Gastrocnemius medialis (tissue), 4 donors: ENCODE results near the gene MYBPH. TPM values are rescaled to one million over a fixed set of nuclear protein-coding genes. Genes with fewer than 3 reads are reported as not detected.

Experiments used
- ATAC-seq, 2 donors: fragments of 150-250 bp; one replicate each; pipeline ENCODE4 v1.9.1; 2016
- DNase-seq, 2 donors: peaks; one replicate each; pipeline ENCODE4 v3.0.0-alpha.2; 2019
- H3K27ac ChIP-seq, 4 donors: fragments of 200-600 bp; sonication (generic); 1 replicate in 1 of 4; 2 replicates in 3 of 4; pipeline ENCODE4 v1.5.1; 2016 to 2018; ENCODE audit warnings: mild to moderate bottlenecking in 2 of 4, moderate library complexity in 1 of 4
- H3K27me3 ChIP-seq, 3 donors: fragments of 200-600 bp; sonication (generic) in 2 of 3; 1 replicate in 1 of 3; 2 replicates in 2 of 3; pipeline versions ENCODE4 v1.5.1 to v1.6.0; 2016 to 2019; ENCODE audit warnings: mild to moderate bottlenecking in 1 of 3, moderate library complexity in 1 of 3
- H3K36me3 ChIP-seq, 2 donors: fragments of 200-600 bp; sonication (generic) in 1 of 2; one replicate each; pipeline ENCODE4 v1.5.1; 2017 to 2018
- H3K4me1 ChIP-seq, 2 donors: fragments of 200-600 bp; sonication (generic) in 1 of 2; one replicate each; pipeline ENCODE4 v1.5.1; 2016 to 2017; ENCODE audit warnings: mild to moderate bottlenecking in 2 of 2
- H3K4me3 ChIP-seq, 4 donors: fragments of 200-600 bp; sonication (generic) in 3 of 4; 1 replicate in 1 of 4; 2 replicates in 3 of 4; pipeline ENCODE4 v1.5.1; 2016 to 2019; ENCODE audit warnings: mild to moderate bottlenecking in 2 of 4
- H3K9me3 ChIP-seq, 3 donors: fragments of 200-600 bp; sonication (generic) in 2 of 3; 1 replicate in 1 of 3; 2 replicates in 2 of 3; pipeline ENCODE4 v1.5.1; 2016 to 2019
- CTCF ChIP-seq, 5 experiments: fragments of 450-650 bp in 3 of 5; fragments of 200-600 bp in 2 of 5; sonication (generic) in 2 of 5; IDR thresholded peaks in 4 of 5; conservative IDR thresholded peaks in 1 of 5; 1 replicate in 4 of 5; 2 replicates in 1 of 5; pipeline ENCODE4 v1.5.1; 2016 to 2019; ENCODE audit warnings: antibody characterized with exemption in 5 of 5, mild to moderate bottlenecking in 3 of 5, moderate library complexity in 3 of 5
- POLR2A ChIP-seq, 2 donors: fragments of 450-650 bp; IDR thresholded peaks; one replicate each; pipeline ENCODE4 v1.6.1; 2017; ENCODE audit warnings: antibody characterized with exemption in 2 of 2, mild to moderate bottlenecking in 2 of 2, moderate library complexity in 2 of 2
- in situ Hi-C, 4 donors: fragments of 200-750 bp; cut with MboI; loops; one replicate each; pipeline versions ENCODE4 v1.15.0 to v1.8.0; 2017; ENCODE audit warnings: low sequenced_read_pairs in 4 of 4
- intact Hi-C: fragments of 100-400 bp; cut with DNase I; formaldehyde crosslinking; loops from one replicate; pipeline ENCODE4 v1.15.1; 2023; ENCODE audit warnings: low total_unique reads
- total RNA-seq, 4 donors: library from RNA; depleted of rRNA; stranded (reverse); fragments of >200 nt; gene quantifications; one replicate each; pipeline versions ENCODE4 v1.1.0 to v1.2.3, GENCODE V29; 2016

The MYBPH gene
- total RNA-seq, 4 donors from 2014 or later, result 7.4 to 260 (median 45.5) TPM

- H3K9me3 ChIP-seq, result no peaks in the 10 kb centered on the region
- ATAC-seq (no peak), DNase-seq (peak; percentile 54 to 70)
- in situ Hi-C loops (loop anchor here in 1 of 4 donors (10.0 kb wide), 1 partner anchor 141 kb away; no protein-coding TSS in a partner anchor), intact Hi-C loops (no loop called here)
- no peaks in the 10 kb centered on the region for H3K36me3 ChIP-seq
- peaks cover 35 to 62% of the 10 kb centered on the region in 2 donors for H3K4me1 ChIP-seq
- H3K4me3 ChIP-seq, result peak overlapping the region in 1 of 4 donors; percentile 23
- TF ChIP-seq CTCF (IDR thresholded peaks at IDR 0.05 in 4 of 5, conservative IDR thresholded peaks at IDR 0.05 in 1 of 5) (no peak), POLR2A (IDR thresholded peaks at IDR 0.05) (peak in 1 of 2 donors; percentile 11)
- H3K27ac ChIP-seq, result peak overlapping the region in 3 of 4 donors; percentile 35 to 92 (median 88)
- no peaks in the 10 kb centered on the region for H3K27me3 ChIP-seq
These were observed 208 bp upstream of the MYBPH start for GRCh38 chr1:203175827-203176241.

GRCh38 chr1:203174324-203174985, 1.2 kb downstream of the MYBPH start:
- TF ChIP-seq POLR2A (IDR thresholded peaks at IDR 0.05) (no peak), CTCF (IDR thresholded peaks at IDR 0.05 in 4 of 5, conservative IDR thresholded peaks at IDR 0.05 in 1 of 5) (no peak)
- peaks cover 35 to 62% of the 10 kb centered on the region in 2 donors for H3K4me1 ChIP-seq
- peak overlapping the region in 3 of 4 donors; percentile 88 to 92 (median 88) for H3K27ac ChIP-seq
- H3K9me3 ChIP-seq, result no peaks in the 10 kb centered on the region
- H3K27me3 ChIP-seq, result no peaks in the 10 kb centered on the region
- intact Hi-C loops (no loop called here), in situ Hi-C loops (loop anchor here in 2 of 4 donors (5.0 to 10.0 kb wide), 2 partner anchors 137 to 140 kb away; no protein-coding TSS in a partner anchor)
- DNase-seq, result no peak
- ATAC-seq, result no peak
- H3K36me3 ChIP-seq, result no peaks in the 10 kb centered on the region
- peak overlapping the region in 1 of 4 donors; percentile 23 for H3K4me3 ChIP-seq

GRCh38 chr1:203173566-203173965, 2.1 kb downstream of the MYBPH start:
- Histone ChIP-seq H3K9me3 (no peaks in the 10 kb centered on the region), H3K27me3 (no peaks in the 10 kb centered on the region), H3K36me3 (no peaks in the 10 kb centered on the region), H3K27ac (peak overlapping the region; percentile 88 to 92 (median 88)), H3K4me3 (peak overlapping the region in 1 of 4 donors; percentile 23), H3K4me1 (peaks cover 35 to 60% of the 10 kb centered on the region in 2 donors)
- intact Hi-C loops (no loop called here), in situ Hi-C loops (loop anchor here in 2 of 4 donors (5.0 to 10.0 kb wide), 2 partner anchors 136 to 139 kb away; no protein-coding TSS in a partner anchor)
- TF ChIP-seq POLR2A (IDR thresholded peaks at IDR 0.05), result peak in 1 of 2 donors; percentile 48
- peak in 3 of 5 experiments; percentile 15 to 27 (median 17) for TF ChIP-seq CTCF (IDR thresholded peaks at IDR 0.05 in 4 of 5, conservative IDR thresholded peaks at IDR 0.05 in 1 of 5)
- ATAC-seq (peak; percentile 51 to 54), DNase-seq (peak; percentile 74 to 92)

- ATAC-seq (peak in 1 of 2 donors; percentile 0), DNase-seq (no peak)
- H3K36me3 ChIP-seq, result no peaks in the 10 kb centered on the region
- no peaks in the 10 kb centered on the region for H3K27me3 ChIP-seq
- no peaks in the 10 kb centered on the region for H3K9me3 ChIP-seq
- in situ Hi-C loops, result loop anchor here in 2 of 4 donors (5.0 to 10.0 kb wide), 2 partner anchors 136 to 138 kb away; no protein-coding TSS in a partner anchor
- no peak overlapping the region for H3K4me3 ChIP-seq
- peak overlapping the region; percentile 88 to 92 (median 88) for H3K27ac ChIP-seq
- intact Hi-C loops, result no loop called here
- TF ChIP-seq POLR2A (IDR thresholded peaks at IDR 0.05) (no peak), CTCF (IDR thresholded peaks at IDR 0.05 in 4 of 5, conservative IDR thresholded peaks at IDR 0.05 in 1 of 5) (no peak)
- peaks cover 31 to 55% of the 10 kb centered on the region in 2 donors for H3K4me1 ChIP-seq
These were observed 2.5 kb downstream of the MYBPH start for GRCh38 chr1:203173011-203173555.
